GM19467 (cell line): ENCODE data around the gene ATL3.
"Not testable (repeated sequence)": the region's sequence is repeated elsewhere in the genome, so short reads cannot be mapped to it uniquely, and the experiment has no call there.

Experiments used
- ATAC-seq: cut with Tn5 transposase; IDR thresholded peaks from one replicate; pipeline ENCODE4 v1.9.1; 2021; ENCODE audit warnings: mild to moderate bottlenecking, moderate library complexity; ENCODE audit not compliant: unreplicated experiment

Gene ATL3

DNA sequence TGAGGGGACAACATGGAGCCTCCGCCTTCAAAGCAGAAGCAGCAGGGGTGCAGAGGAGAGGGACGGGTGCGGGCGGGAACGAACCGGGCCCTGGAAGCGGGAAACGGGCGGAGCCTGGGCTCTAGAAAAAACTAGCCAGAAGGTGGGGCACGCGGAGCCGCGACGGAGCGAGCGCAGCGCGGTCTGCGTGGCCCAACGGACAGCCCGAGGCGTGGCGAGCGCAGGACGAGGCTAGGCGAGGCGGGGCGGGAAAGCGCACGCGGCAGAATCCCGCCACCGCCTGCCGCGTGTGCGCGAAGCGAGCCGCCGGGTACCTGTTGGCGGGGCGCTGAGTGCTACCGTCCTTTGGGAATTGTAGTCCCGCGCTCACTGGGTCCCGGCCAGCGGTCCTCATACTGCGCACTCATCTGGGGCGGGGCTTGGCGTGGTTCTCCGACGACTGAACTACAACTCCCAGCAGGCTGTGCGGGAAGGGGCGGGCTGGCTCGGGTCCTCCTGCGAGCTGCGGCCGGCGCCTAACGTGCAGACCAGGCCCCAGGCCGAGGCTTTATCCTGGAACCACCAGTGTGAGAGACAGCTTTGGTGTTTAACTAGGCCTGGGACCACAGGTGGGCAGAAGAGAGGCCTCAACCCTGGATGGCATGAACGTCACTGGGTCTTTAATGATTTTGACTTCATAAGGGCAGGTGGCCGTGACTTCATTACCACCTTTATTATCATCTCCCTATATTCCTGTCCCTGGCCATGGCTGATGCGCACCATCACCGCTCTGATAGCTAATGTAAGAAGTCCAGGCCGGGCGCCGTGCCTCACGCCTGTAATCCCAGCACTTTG, at the start of gene ATL3:
Gene ATL3 (minus strand): TSS at position 55 of the 834 bp plus-strand sequence. CDS start 41 bp downstream, at position 14.
- peak; percentile 90 for ATAC-seq

DNA sequence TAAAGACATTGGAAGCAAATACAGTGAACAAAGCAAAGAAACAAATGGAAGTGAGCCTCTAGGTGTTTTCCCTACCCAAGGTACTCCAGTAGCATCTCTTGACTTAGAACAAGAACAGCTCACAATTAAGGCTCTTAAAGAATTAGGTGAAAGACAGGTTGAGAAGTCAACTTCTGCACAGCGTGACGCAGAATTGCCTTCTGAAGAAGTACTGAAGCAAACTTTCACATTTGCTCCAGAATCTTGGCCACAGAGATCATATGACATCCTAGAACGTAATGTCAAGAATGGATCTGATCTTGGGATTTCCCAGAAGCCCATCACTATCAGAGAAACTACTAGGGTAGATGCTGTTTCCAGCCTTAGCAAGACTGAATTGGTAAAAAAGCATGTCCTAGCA, 49.4 kb upstream of the ATL3 start:
- no peak for ATAC-seq

GRCh38 chr11:63719987-63720386, 48.8 kb upstream of the ATL3 start:
- ATAC-seq: no peak

GRCh38 chr11:63719001-63719400, 47.8 kb upstream of the ATL3 start:
- ATAC-seq: no peak

DNA sequence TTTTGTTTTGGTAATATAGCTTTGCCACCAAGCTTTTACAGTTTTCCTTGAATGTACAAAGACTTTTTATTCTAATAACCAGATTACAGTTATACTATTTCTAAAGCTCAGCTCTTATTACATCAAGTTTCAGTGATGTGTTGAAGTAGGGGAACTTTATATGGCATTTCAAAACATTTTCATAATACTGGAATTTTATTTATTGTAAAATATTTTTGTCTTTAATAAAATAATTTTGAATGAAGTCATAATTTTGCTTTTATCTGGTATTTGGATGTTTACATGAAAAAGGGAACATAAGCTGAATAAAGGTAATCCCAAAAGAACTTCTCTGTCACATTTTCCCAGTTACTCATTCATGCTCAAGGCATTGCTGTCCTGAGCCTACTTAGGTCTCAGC, 44.9 kb upstream of the ATL3 start:
- ATAC-seq: no peak

GRCh38 chr11:63713766-63714165, 42.6 kb upstream of the ATL3 start:
- no peak for ATAC-seq

GRCh38 chr11:63711838-63712237, 40.7 kb upstream of the ATL3 start:
- ATAC-seq: no peak

DNA sequence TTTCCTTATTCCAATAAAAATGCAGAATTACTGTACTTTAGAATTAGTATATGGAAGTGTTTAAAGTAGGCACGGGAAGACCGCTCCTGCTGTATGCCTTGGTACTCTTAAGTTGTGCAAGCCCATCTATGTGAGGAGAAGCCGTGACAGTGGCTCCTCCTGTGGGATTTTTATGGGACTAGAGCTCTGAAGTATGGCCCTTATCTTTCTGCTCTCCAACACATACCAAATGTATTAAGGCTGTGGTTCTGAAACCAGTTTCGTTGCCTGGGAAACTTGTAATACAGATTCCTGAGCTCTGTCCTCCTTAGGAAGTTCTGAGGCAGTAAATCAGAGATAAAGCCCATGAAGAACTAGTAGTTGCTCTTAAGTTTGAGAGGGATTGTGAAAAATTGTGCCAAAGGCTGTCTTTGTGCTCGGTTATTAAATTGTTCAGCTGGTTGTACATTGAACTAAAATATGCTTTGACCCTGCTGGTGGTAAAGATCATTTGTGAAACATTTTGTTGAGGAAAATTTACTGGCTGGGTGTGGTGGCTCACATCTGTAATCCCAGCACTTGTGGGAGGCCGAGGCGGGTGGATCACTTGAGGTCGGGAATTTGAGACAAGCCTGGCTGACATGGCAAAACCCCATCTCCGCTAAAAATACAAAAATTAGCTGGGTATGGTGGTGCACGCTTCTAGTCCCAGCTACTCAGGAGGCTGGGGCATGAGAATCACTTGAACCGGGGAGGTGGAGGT, 39.5 kb upstream of the ATL3 start:
- ATAC-seq: no peak

- no peak for ATAC-seq
These were observed 38.2 kb upstream of the ATL3 start for GRCh38 chr11:63709336-63709884.

GRCh38 chr11:63708764-63709163, 37.6 kb upstream of the ATL3 start:
- ATAC-seq: no peak

DNA sequence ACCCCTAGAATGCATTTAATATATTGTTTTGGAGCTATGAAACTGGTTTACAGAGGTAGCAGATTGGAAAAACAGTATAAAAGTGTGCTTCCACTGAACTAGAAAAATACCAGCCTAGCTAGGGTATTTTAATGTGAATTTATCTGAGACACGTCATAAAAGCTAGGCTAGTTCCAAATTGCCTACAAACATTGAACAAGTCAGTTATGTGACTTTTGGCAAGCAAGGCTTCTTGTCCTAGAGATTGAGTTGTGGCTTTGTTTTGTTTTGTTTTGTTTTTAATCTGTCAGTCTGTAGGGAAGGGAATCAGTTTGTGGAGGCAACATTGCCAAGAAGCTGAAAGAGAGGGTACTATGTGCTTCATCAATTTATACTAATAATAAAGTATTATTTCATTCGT, 34.4 kb upstream of the ATL3 start:
- ATAC-seq: no peak

GRCh38 chr11:63699896-63700295, 28.7 kb upstream of the ATL3 start:
- ATAC-seq: no peak

GRCh38 chr11:63698976-63699733, 28.0 kb upstream of the ATL3 start:
- no peak for ATAC-seq

- ATAC-seq: no peak
These were observed 23.4 kb upstream of the ATL3 start for GRCh38 chr11:63694596-63694995.

DNA sequence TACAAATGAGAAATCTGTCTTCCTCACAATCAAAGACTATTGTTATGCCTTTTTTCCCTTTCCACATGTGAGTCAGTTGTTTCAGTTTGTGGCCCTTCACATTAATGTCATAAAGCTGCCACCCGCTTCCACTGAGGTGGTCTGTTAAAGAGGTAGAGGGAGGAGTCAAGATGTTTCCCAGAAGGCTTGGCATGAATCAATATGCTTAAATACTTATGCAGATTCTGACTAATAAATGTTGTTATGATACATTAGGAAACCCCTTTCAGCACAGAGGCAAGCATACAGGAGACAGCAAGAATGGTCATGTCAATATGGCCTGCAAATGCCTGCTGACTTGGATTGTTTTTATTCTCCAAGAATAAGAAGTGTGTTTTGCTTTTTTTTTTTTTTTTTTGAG, 16.7 kb upstream of the ATL3 start:
- no peak for ATAC-seq

DNA sequence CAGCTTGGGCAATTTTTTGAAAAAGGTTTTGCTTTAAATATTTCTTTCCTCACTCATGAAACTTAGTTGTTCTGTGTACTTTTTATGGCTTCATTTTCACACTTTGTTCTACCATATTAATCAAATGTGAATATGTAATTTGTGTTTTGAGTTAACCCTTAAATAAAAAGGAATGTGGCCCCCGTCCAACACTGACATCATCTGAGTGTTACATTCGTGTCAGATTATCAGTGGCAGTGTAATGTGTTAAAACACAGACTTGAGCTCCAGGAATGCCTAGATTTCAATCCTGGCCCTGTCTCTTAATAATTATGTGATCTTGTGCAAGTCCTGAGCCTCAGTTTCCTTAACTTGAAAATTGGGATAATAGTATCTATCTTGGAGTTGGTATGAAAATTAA, 15.8 kb upstream of the ATL3 start:
- ATAC-seq: no peak

DNA sequence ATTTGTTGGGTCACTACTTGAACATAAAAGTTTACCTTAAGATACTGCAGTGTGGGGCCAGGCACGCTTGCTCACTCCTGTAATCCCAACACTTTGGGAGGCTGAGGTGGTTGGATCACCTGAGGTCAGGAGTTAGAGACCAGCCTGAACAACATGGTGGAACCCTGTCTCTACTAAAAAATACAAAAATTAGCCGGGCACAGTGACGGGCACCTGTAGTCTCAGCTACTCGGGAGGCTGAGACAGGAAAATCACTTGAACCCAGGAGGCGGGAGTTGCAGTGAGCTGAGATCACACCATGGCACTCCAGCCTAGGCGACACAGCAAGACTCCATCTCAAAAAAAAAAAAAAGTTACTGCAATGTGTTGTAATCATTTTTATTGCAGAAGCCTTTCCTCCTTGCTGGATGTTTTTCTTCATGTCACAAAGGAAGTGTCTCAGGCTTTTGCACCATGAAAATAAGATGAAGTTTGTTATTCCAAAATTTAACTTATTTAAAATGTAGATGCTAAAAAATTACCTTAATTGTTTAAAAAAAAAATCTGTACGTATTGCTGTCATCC, 14.1 kb upstream of the ATL3 start:
- ATAC-seq: not testable (repeated sequence)

GRCh38 chr11:63683133-63683991, 12.2 kb upstream of the ATL3 start:
- ATAC-seq: no peak

DNA sequence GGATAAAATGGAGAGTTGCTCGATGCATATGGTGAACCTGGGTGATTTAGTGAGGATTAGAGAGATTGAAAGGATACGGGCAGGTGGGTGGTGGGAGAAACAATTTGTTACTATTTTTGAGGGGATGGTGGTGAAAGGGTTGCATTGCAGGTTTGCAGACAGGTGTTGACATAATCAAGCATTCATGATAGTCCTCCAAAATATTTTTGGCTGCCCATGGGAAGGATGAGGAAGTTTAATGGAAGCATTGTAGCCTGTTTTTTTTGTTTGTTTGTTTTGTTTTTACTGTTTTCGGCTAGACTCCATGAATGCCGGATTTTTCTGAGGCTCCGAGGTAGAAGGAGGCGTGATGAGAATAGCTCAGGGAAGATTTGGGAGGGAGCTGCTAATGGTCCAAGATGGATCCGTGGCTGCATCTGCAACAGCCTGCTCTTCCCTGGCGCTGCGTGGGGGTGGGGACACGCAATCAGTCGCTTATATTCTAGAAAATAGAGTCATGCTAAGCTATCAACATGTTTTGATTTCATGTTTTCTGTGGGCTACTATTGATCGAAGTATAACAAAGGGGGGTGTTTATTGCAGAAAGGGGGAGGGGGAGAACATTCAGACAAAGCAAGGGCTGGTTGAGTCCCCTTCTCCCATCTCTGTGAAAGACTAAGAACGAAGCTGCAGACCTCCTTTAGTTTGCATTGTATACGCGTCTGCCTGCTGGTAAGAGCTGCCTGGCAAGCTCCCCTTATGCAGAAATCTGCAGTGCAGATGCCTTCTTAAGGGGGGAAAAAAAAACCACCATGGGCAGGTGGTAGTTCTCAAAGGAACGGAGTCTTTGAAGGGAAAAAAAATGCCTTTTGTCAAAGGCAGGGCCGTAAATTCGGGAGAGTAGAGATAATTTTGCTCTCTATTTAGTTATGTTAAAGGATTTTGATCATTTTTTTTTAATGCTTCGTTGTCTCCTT, 11.2 kb upstream of the ATL3 start:
- no peak for ATAC-seq
